ENCODE measurements around the gene EEIG1.

Gene EEIG1

DNA sequence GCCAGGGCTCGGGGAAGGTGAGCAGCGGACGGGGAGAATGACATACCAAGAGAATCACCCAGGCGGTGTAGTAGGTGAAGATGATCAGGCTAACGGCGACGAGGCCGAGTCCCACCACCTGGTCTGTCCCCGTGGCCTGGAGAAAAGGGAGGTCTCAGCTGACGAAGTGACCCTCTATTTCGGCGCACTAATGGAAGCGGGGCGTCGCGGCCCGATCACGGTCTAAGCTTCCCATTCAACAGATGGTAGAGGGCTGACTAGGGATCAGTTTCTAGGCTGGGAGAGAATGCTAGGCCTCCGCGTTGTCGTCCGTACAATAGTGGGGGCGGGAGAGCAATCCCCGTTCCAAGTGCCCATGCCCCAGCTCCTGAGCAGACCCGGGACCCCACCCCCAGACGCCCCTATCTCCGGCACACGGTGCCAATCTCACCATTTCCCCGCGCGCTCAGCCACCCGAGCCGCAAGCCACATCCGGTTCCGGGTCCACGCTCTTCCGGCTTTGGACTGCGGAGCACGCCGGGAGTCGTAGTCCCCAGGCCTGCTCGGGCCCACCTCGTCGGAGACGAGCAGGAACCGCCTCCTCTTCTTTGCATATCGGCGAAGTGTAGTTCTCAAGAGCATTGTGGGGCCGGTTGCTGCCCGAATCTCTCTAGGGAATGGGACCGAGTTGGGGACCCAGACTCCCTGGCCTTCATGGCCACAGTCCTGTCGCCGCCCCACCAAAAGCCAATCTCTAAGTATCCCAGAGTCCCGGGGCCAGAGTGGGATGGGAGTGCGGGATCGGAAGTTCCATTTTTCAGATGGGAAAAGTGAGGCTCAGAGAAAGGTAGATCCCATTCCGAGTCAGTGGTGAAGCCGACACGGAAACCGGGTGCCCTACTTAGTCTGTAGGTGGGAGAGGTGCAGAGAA is 43.1 kb downstream of the EEIG1 start, which contains the start of gene DPM2:
TSS of gene DPM2 (minus strand) at position 467 of the 910 bp plus-strand sequence. CDS start at position 433, 34 bp downstream.
- peak; percentile 73 to 90 (median 80) for DNase-seq

- DNase-seq = no peak
Observed at GRCh38 chr9:127937056-127937387, 43.8 kb downstream of the EEIG1 start.

DNA sequence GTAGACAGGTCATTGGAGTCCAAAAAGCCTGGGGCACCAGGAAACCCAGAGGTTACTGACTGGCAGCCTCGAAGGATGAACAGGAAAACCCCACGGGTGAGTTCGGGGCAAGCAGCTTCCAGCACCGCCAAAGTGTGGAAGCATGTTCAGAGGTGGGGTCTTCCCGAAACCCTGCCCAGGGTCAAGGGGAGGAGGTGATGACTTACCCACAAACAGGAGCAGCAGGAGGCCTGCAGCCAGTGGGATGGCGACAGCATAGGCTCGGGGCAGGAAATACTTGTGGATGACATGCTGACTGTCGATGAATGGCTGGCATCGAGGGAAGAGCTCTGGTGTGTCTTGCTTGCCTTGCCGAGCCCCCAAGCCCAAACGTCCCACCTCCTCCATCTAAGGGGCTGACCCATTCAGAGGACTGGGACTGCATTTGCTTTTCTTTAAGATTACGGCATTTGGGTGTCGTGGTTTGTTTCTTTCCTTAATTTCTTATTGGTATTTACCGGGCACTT is 44.4 kb downstream of the EEIG1 start:
- no peak for DNase-seq

GRCh38 chr9:127935765-127936221 is 45.0 kb downstream of the EEIG1 start:
- DNase-seq = no peak

- no peak for DNase-seq
Observed at GRCh38 chr9:127934986-127935385, 45.8 kb downstream of the EEIG1 start.

DNA sequence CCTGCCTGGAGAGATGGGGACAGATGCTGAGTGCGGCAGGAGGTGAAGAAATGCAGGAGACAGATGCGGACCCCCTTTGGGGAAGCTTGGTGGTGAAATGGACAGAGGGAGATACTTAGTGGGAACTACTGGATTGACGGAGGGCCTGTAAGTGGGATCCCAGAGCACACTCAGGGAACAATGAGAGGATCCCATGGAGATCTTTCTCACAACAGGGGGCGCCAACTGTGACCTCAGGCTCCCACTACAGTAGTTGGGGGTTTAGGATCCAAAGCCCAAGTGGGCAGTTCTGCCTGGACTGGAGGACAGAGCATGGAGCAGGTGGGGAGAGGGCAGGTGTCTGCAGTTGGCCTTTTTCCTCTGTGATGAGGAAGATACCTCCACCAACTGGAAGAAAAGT is 46.5 kb downstream of the EEIG1 start:
- DNase-seq = no peak

DNA sequence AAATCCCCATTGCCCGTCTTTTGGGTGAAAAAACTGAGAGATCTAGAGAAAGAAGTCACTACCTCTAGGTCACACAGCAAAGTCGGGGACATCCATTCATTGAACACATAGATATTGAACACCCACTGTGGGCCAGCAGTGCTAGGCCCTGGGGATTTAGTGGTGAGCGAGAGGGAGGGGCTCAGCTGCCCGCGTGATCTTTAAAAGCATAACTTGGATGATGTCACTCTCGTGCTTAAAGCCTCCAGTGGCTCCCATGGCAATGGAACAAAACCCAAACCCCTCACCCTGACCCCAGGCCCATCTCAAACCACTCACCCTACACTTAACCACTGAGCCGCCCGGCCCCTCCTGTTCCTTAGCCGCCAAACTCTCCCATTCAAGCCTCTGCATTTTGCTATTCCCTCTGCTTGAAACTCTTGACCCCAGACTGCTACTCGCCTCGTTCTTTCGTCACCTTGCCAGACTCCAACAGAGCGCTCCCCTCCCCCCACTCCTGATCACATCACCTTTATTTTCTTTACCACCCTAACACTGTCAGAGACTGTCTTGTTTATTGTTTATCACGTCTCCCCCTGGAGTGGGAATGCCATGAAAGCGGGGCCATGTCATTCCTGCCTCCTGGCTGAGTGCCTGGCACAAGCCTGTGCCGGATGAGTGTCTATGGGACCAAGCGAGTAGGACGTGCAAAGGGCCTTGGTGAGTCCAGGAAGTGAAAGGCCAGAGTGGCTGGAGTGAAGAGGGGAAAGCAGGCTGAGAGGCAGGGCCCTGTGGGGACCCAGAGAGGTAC is 49.5 kb downstream of the EEIG1 start:
- no peak for DNase-seq

Measured in stimulated activated naive CD4-positive, alpha-beta T cell (primary cell).